Measurements from ENCODE around the gene PRM2. TPM values are rescaled to one million over a fixed set of nuclear protein-coding genes. Genes with fewer than 3 reads are reported as not detected.

PRM2 gene
- total RNA-seq, 1 donor from 2014 or later = not detected

DNA sequence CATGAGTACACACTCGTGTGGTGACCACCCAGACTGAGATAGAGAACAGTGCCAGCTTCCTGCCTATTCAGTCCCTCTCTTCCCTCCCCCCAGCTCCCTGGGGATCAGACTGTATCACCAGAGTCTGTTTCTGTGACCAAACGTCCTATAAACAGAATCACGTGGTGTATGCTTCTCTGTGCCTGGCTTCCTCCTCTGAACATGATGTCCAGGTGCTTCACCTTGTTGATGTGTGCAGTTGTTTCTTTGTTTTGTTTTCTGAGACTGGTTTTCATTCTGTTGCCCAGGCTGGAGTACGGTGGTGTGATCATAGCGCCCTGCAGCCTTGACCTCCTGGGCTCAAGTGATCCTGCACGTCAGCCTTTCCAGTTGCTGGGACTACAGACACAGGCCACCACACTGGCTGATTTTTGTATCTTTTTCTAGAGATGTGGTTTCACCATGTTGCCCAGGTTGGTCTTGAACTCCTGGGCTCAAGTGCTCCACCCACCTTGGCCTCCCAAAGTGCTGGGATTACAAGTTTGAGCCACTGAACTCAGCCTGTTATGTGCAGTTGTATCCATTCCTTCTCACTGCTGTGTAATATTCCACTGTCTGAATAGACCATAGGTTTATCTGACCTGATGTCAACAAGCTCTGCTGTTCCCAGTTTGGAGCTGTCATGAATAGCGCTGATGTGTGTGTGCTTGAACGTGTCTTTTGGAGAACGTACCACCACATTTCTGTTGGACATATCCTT is 33.8 kb upstream of the PRM2 start:
- peaks cover 2% of the 10 kb centered on the region for H3K36me3 Mint-ChIP-seq (ENCODE audit: low read depth)
- TF ChIP-seq, protein P1, sequence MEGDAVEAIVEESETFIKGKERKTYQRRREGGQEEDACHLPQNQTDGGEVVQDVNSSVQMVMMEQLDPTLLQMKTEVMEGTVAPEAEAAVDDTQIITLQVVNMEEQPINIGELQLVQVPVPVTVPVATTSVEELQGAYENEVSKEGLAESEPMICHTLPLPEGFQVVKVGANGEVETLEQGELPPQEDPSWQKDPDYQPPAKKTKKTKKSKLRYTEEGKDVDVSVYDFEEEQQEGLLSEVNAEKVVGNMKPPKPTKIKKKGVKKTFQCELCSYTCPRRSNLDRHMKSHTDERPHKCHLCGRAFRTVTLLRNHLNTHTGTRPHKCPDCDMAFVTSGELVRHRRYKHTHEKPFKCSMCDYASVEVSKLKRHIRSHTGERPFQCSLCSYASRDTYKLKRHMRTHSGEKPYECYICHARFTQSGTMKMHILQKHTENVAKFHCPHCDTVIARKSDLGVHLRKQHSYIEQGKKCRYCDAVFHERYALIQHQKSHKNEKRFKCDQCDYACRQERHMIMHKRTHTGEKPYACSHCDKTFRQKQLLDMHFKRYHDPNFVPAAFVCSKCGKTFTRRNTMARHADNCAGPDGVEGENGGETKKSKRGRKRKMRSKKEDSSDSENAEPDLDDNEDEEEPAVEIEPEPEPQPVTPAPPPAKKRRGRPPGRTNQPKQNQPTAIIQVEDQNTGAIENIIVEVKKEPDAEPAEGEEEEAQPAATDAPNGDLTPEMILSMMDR (IDR thresholded peaks at IDR 0.05) = no peak
- H3K9me3 Mint-ChIP-seq (ENCODE audit: low read depth) = no peaks in the 10 kb centered on the region
- peaks cover 34% of the 10 kb centered on the region for H3K4me1 Mint-ChIP-seq (ENCODE audit: low read depth)
- H3K27ac Mint-ChIP-seq (ENCODE audit: unreplicated experiment) = no peak overlapping the region
- H3K27me3 Mint-ChIP-seq (ENCODE audit: low read depth) = no peaks in the 10 kb centered on the region
- no peak for DNase-seq (ENCODE audit: low spot score)
- no peak overlapping the region for H3K4me3 Mint-ChIP-seq (ENCODE audit: unreplicated experiment)

DNA sequence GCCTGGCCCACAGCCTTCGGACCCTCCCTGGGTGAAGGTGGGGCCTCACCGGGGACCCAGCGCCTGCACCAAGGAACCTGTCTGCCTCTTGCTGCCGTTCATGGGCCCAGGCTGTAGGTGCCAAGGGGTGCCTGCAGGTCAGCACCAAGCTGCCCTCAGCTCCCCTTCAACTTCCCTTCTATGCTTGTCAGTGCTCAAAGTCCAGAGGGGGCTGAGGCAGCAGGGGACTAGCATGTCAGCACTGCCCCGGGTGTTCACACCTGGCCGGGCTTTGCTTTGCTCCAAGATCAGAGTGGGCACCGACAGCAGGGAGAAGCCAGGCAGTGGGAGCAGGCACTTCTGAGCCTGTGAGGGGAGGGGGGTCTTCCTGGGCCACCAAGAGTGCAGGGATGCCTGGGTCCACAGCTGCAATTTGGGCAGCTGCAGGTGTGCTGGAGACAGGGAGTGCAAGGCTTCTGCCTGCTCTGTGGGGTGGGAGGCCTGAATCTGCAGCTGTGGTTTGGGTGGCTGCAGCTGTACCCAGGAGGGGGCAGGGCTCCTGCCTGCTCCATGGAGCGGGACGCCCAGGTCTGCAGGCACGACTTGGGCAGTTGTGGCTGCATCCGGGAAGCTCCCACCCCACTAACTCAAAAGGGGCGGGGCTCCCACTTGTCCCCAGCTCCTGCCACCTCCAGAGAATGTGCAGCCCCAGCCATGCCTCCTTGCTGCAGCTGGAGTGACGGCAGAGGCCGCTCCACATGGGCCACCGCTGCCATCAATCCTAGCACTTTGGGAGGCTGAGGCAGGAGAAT is 32.4 kb upstream of the PRM2 start:
- no peak overlapping the region for H3K4me3 Mint-ChIP-seq (ENCODE audit: unreplicated experiment)
- TF ChIP-seq, protein P1 (IDR thresholded peaks at IDR 0.05) = no peak

DNA sequence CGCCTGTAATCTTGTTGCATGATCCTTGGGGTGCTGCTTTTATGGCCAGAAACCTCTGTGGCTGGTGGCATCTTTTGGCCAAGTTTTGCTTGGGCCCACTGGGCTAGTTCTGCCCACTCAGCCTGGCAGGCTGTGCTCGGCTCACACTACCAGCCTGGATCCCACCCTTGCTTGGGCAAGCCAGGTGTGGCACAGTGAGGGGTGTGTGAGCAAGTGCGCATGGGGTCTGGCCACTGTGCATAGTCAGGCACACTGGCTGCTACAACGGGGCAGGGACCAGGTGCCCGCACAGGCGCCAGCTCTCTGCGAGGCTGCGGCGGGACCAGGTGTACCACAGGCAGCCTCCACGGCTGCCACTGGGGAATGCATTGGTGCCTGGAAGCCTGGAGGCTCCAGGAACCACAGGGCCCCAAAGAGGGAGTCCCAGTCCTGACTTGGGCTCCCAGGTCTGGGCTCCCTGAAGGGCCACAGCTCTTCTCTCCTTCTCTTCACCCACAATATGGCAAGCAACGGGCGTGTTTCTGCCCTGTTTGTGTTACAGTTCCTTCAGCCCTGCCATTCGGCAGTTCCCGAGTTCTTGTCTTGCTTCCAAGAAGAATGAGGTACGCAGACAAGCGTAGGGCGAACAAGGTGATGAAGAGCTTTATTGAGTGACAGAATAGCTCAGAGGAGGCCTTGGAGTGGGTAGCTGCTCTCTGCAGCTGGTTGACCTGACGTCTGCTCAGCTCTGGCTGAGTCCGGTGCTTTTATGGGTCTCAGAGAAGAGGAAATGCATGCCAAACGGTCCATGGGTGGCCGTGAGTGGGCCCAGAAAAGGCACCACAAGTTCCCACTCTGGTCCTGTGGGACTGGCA is 31.6 kb upstream of the PRM2 start:
- no peaks in the 10 kb centered on the region for H3K9me3 Mint-ChIP-seq (ENCODE audit: low read depth)
- H3K36me3 Mint-ChIP-seq (ENCODE audit: low read depth) = peaks cover 2% of the 10 kb centered on the region
- no peak for DNase-seq (ENCODE audit: low spot score)
- TF ChIP-seq, protein P1 (IDR thresholded peaks at IDR 0.05) = no peak
- H3K27ac Mint-ChIP-seq (ENCODE audit: unreplicated experiment) = no peak overlapping the region
- no peak overlapping the region for H3K4me3 Mint-ChIP-seq (ENCODE audit: unreplicated experiment)
- peaks cover 28% of the 10 kb centered on the region for H3K4me1 Mint-ChIP-seq (ENCODE audit: low read depth)
- no peaks in the 10 kb centered on the region for H3K27me3 Mint-ChIP-seq (ENCODE audit: low read depth)

More for the DNA sequence above, 32.4 kb upstream of the PRM2 start:
- H3K9me3 Mint-ChIP-seq (ENCODE audit: low read depth) = no peaks in the 10 kb centered on the region
- H3K4me1 Mint-ChIP-seq (ENCODE audit: low read depth) = peaks cover 30% of the 10 kb centered on the region
- H3K27me3 Mint-ChIP-seq (ENCODE audit: low read depth) = no peaks in the 10 kb centered on the region
- peaks cover 2% of the 10 kb centered on the region for H3K36me3 Mint-ChIP-seq (ENCODE audit: low read depth)
- DNase-seq (ENCODE audit: low spot score) = no peak
- no peak overlapping the region for H3K27ac Mint-ChIP-seq (ENCODE audit: unreplicated experiment)

DNA sequence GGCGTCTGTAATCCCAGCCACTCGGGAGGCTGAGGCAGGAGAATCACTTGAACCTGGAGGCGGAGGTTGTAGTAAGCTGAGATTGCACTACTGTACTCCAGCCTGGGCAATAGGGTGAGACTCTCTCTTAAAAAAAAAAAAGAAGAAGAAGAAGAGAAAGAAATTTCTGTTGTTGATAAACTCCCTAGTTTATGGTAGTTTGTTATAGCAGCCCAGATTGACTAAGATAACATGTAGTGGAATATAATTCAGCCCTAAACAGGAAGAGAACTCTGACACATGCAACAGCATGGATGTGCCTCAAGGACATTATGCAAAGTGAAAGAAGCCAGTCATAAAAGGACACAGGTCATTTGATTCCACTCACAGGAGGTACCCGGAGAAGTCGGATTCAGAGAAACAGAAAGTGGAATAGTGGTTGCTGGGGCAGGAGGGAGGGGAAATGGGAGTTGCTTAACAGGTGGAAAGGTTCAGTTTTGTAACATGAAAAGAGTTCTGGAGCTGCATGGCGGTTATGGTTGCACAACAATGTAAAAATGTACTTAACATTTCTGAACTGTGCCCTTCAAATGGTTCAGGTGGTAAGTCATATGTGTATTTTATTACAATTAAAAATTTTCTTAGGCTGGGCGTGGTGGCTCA is 30.8 kb upstream of the PRM2 start:
- Mint-ChIP-seq H3K36me3 (ENCODE audit: low read depth) (peaks cover 2% of the 10 kb centered on the region), H3K4me3 (ENCODE audit: unreplicated experiment) (no peak overlapping the region), H3K4me1 (ENCODE audit: low read depth) (peaks cover 23% of the 10 kb centered on the region), H3K27me3 (ENCODE audit: low read depth) (no peaks in the 10 kb centered on the region), H3K27ac (ENCODE audit: unreplicated experiment) (no peak overlapping the region), H3K9me3 (ENCODE audit: low read depth) (no peaks in the 10 kb centered on the region)
- no peak for DNase-seq (ENCODE audit: low spot score)
- TF ChIP-seq, protein P1 (IDR thresholded peaks at IDR 0.05) = no peak

Measured in chondrocyte (in vitro differentiated cells).